Neuronal stem cell (in vitro differentiated cells): ENCODE results near the gene CACNA2D2.

Experiments used
- DNase-seq: peaks from one replicate; pipeline ENCODE4 v3.0.0-alpha.2; 2013; ENCODE audit warnings: low spot score
- H2AFZ ChIP-seq: one replicate; pipeline ENCODE4 v1.6.1; 2013; ENCODE audit warnings: mild to moderate bottlenecking, low read length, inconsistent platforms
- H2AK5ac ChIP-seq: 2 replicates; pipeline ENCODE4 v1.6.1; 2013; ENCODE audit warnings: low read depth, mild to moderate bottlenecking, inconsistent platforms, low read length, moderate library complexity, mixed read lengths
- H2BK120ac ChIP-seq: 2 replicates; pipeline ENCODE4 v1.6.1; 2013; ENCODE audit warnings: low read depth, mild to moderate bottlenecking, inconsistent platforms, low read length, moderate library complexity, mixed read lengths
- H2BK12ac ChIP-seq: one replicate; pipeline ENCODE4 v1.6.1; 2013; ENCODE audit warnings: low read length, inconsistent platforms
- H2BK15ac ChIP-seq: 2 replicates; pipeline ENCODE4 v1.6.1; 2013; ENCODE audit warnings: mild to moderate bottlenecking, low read length, inconsistent platforms, mixed read lengths
- H2BK5ac ChIP-seq: one replicate; pipeline ENCODE4 v1.6.1; 2013; ENCODE audit warnings: inconsistent platforms, mild to moderate bottlenecking, low read length, moderate library complexity
- H3K14ac ChIP-seq: one replicate; pipeline ENCODE4 v1.6.1; 2013; ENCODE audit warnings: low read length, inconsistent platforms
- H3K18ac ChIP-seq: 2 replicates; pipeline ENCODE4 v1.6.1; 2013; ENCODE audit warnings: low read length, inconsistent platforms
- H3K23ac ChIP-seq: 2 replicates; pipeline ENCODE4 v1.6.1; 2013; ENCODE audit warnings: low read depth, mild to moderate bottlenecking, mixed read lengths, low read length, inconsistent platforms; ENCODE audit not compliant: poor library complexity
- H3K27ac ChIP-seq: replicated peaks from 3 replicates; pipeline ENCODE4 v1.5.1; 2013; ENCODE audit warnings: low read length, inconsistent platforms
- H3K27me3 ChIP-seq, 3 experiments: 2 replicates each; pipeline ENCODE4 v1.6.1; 2013; ENCODE audit warnings: low read length in 3 of 3, mild to moderate bottlenecking in 2 of 3, inconsistent platforms in 1 of 3, low read depth in 1 of 3, mixed read lengths in 1 of 3, moderate library complexity in 1 of 3; ENCODE audit not compliant: control insufficient read depth in 3 of 3, insufficient read depth in 3 of 3
- H3K36me3 ChIP-seq, 2 donors: replicated peaks in 1 of 2; 2 replicates each; pipeline ENCODE4 v1.6.1; 2013; ENCODE audit warnings: low read length in 2 of 2; ENCODE audit not compliant: control insufficient read depth in 2 of 2, insufficient read depth in 2 of 2
- H3K4ac ChIP-seq: 2 replicates; pipeline ENCODE4 v1.6.1; 2013; ENCODE audit warnings: inconsistent platforms, mild to moderate bottlenecking, low read length, moderate library complexity
- H3K4me1 ChIP-seq, 2 donors: 1 replicate in 1 of 2; 2 replicates in 1 of 2; pipeline ENCODE4 v1.6.1; 2013; ENCODE audit warnings: low read length in 2 of 2, low read depth in 1 of 2; ENCODE audit not compliant: control insufficient read depth in 2 of 2, insufficient read depth in 1 of 2
- H3K4me2 ChIP-seq: one replicate; pipeline ENCODE4 v1.6.1; 2013; ENCODE audit warnings: mild to moderate bottlenecking, low read length, inconsistent platforms; ENCODE audit not compliant: insufficient read depth, poor library complexity, severe bottlenecking
- H3K4me3 ChIP-seq, 2 donors: 2 replicates each; pipeline ENCODE4 v1.5.1; 2013; ENCODE audit warnings: low read length in 2 of 2, mild to moderate bottlenecking in 2 of 2, inconsistent platforms in 1 of 2, moderate library complexity in 1 of 2
- H3K79me1 ChIP-seq: one replicate; pipeline ENCODE4 v1.6.1; 2013; ENCODE audit warnings: low read depth, mild to moderate bottlenecking, inconsistent platforms, low read length, moderate library complexity
- H3K9ac ChIP-seq: one replicate; pipeline ENCODE4 v1.6.1; 2013; ENCODE audit warnings: mild to moderate bottlenecking, low read depth, low read length, inconsistent platforms; ENCODE audit not compliant: poor library complexity
- H3K9me3 ChIP-seq, 2 donors: replicated peaks in 1 of 2; 2 replicates each; pipeline versions ENCODE3 to v1.6.1; 2013; ENCODE audit warnings: low read length in 2 of 2, mild to moderate bottlenecking in 2 of 2, inconsistent platforms in 1 of 2, low read depth in 1 of 2, mixed read lengths in 1 of 2, moderate library complexity in 1 of 2; ENCODE audit not compliant: control insufficient read depth in 2 of 2, insufficient read depth in 1 of 2
- H4K8ac ChIP-seq: one replicate; pipeline ENCODE4 v1.6.1; 2013; ENCODE audit warnings: low read depth, mild to moderate bottlenecking, inconsistent platforms, low read length, moderate library complexity
- H4K91ac ChIP-seq: one replicate; pipeline ENCODE4 v1.6.1; 2013; ENCODE audit warnings: low read length, low read depth, mild to moderate bottlenecking, inconsistent platforms; ENCODE audit not compliant: poor library complexity
- WGBS, 2 donors: extraction: QIAGEN DNeasy Blood & Tissue Kit; methylation state at CpG; one replicate each; pipeline ENCODE4 v1.1.7; 2013; ENCODE audit warnings: missing lambda C conversion rate in 2 of 2, mixed read lengths in 1 of 2; ENCODE audit not compliant: insufficient read length in 2 of 2, insufficient replicate concordance in 1 of 2; ENCODE audit errors: extremely low coverage in 2 of 2; 5-methylcytosine and 5-hydroxymethylcytosine counted together

CACNA2D2 gene

DNA sequence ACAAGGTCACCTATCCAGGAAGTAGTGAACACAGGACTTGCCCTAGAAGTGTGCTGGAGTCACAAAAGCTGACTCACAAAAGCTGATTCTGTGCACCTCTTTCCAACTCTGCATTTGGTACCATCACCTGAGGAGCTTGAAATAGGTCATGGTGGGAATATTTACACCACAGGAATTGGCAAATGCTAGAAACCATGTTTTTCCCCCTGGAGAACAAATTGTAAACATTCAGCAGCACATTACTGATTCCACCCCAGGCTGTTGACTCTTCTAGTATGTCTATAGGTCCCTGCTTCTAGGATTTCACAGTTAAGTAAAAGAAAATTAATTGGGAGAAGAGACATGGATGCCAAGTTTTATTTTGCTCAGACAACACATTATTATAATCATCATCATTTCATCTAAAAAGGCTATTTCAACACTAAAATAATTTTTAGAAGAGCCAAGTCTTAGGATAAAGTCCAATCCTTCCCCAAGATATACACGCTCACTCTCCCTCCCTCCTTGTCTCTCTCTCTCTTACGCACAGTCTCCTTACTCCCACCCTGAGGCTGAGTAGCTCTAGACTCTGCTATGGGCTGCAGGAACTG is 24.7 kb downstream of the CACNA2D2 start:
- Histone ChIP-seq H2BK12ac (no peak overlapping the region), H2BK5ac (no peak overlapping the region)

GRCh38 chr3:50478051-50478450 is 25.4 kb downstream of the CACNA2D2 start:
- H3K9me3 ChIP-seq, result no peaks in the 10 kb centered on the region
- no peak overlapping the region for H4K8ac ChIP-seq
- H2BK12ac ChIP-seq, result peak overlapping the region; percentile 25
- H2AFZ ChIP-seq, result no peak overlapping the region
- H3K4me3 ChIP-seq, result no peak overlapping the region
- peak overlapping the region; percentile 50 for H3K14ac ChIP-seq
- no peak overlapping the region for H3K27ac ChIP-seq
- H3K23ac ChIP-seq, result no peak overlapping the region
- H3K79me1 ChIP-seq, result peaks cover 2% of the 10 kb centered on the region
- H2BK15ac ChIP-seq, result no peak overlapping the region
- H2AK5ac ChIP-seq, result no peak overlapping the region
- no peak overlapping the region for H3K4ac ChIP-seq
- peaks cover 3 to 18% of the 10 kb centered on the region in 2 donors for H3K4me1 ChIP-seq
- peaks cover 0 to 25% (median 0%) of the 10 kb centered on the region in 3 experiments for H3K27me3 ChIP-seq
- peak overlapping the region; percentile 22 for H3K18ac ChIP-seq
- H2BK120ac ChIP-seq, result no peak overlapping the region
- H3K36me3 ChIP-seq, result no peaks in the 10 kb centered on the region
- no peak overlapping the region for H3K9ac ChIP-seq
- DNase-seq, result no peak
- WGBS, 2 donors, result no CpG with 5 or more reads among the region's 7 CpGs
- no peak overlapping the region for H2BK5ac ChIP-seq
- H4K91ac ChIP-seq, result no peak overlapping the region
- no peak overlapping the region for H3K4me2 ChIP-seq

More for the DNA sequence above, 24.7 kb downstream of the CACNA2D2 start:
- H3K36me3 ChIP-seq, result no peaks in the 10 kb centered on the region
- peaks cover 3 to 18% of the 10 kb centered on the region in 2 donors for H3K4me1 ChIP-seq
- WGBS, 2 donors, result no CpG with 5 or more reads among the region's 2 CpGs
- no peaks in the 10 kb centered on the region for H3K9me3 ChIP-seq
- peaks cover 2% of the 10 kb centered on the region for H3K79me1 ChIP-seq
- no peak overlapping the region for H3K27ac ChIP-seq
- H3K4me3 ChIP-seq, result no peak overlapping the region
- no peak overlapping the region for H2BK15ac ChIP-seq
- H3K18ac ChIP-seq, result peak overlapping the region; percentile 40
- H3K14ac ChIP-seq, result no peak overlapping the region
- no peak overlapping the region for H4K91ac ChIP-seq
- H2AFZ ChIP-seq, result no peak overlapping the region
- no peak overlapping the region for H3K9ac ChIP-seq
- H3K4ac ChIP-seq, result no peak overlapping the region
- H2BK120ac ChIP-seq, result no peak overlapping the region
- no peak overlapping the region for H3K4me2 ChIP-seq
- no peak overlapping the region for H4K8ac ChIP-seq
- no peak overlapping the region for H3K23ac ChIP-seq
- H2AK5ac ChIP-seq, result no peak overlapping the region
- DNase-seq, result no peak
- peaks cover 0 to 25% (median 0%) of the 10 kb centered on the region in 3 experiments for H3K27me3 ChIP-seq

- H3K4me3 ChIP-seq, result no peak overlapping the region
- H2AK5ac ChIP-seq, result no peak overlapping the region
- H2BK15ac ChIP-seq, result no peak overlapping the region
- no peak overlapping the region for H2AFZ ChIP-seq
- H3K27me3 ChIP-seq, result peaks cover 0 to 19% (median 0%) of the 10 kb centered on the region in 3 experiments
- WGBS, 2 donors, result no CpG with 5 or more reads among the region's 12 CpGs
- H3K23ac ChIP-seq, result no peak overlapping the region
- no peak overlapping the region for H4K8ac ChIP-seq
- peaks cover 2% of the 10 kb centered on the region for H3K79me1 ChIP-seq
- no peak overlapping the region for H4K91ac ChIP-seq
- no peak overlapping the region for H3K18ac ChIP-seq
- H3K14ac ChIP-seq, result no peak overlapping the region
- H2BK12ac ChIP-seq, result no peak overlapping the region
- H3K27ac ChIP-seq, result no peak overlapping the region
- no peak overlapping the region for H2BK5ac ChIP-seq
- H3K36me3 ChIP-seq, result no peaks in the 10 kb centered on the region
- no peak overlapping the region for H2BK120ac ChIP-seq
- no peak overlapping the region for H3K4ac ChIP-seq
- H3K4me2 ChIP-seq, result no peak overlapping the region
- H3K9me3 ChIP-seq, result no peaks in the 10 kb centered on the region
- no peak for DNase-seq
- H3K4me1 ChIP-seq, result peaks cover 3 to 9% of the 10 kb centered on the region in 2 donors
- no peak overlapping the region for H3K9ac ChIP-seq
Observed at GRCh38 chr3:50475348-50475747, 28.1 kb downstream of the CACNA2D2 start.

DNA sequence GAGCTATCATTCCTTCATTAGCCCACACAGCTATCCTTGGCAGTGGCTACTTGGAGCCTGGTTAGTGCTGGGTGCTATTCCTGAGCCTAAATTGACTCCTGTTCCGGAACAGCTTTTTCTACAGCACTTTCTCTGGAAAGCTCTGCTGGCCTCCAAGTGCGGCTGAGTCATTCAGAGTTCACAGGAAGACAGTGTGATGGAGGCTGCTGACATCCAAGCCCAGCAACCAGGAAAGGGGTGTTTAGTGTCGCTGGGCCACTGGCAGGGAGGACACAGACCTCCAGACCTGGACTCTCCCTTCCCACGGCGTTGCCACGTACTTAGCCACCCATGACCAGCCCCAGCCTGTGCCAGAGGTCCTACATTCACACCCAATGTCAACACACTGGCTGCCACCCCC is 28.7 kb downstream of the CACNA2D2 start:
- Histone ChIP-seq H3K9me3 (no peaks in the 10 kb centered on the region), H3K36me3 (no peaks in the 10 kb centered on the region), H3K27ac (no peak overlapping the region), H3K14ac (no peak overlapping the region), H3K4me3 (no peak overlapping the region), H3K9ac (no peak overlapping the region), H4K8ac (no peak overlapping the region), H2BK5ac (no peak overlapping the region), H2BK15ac (no peak overlapping the region), H3K4ac (no peak overlapping the region), H2AK5ac (no peak overlapping the region), H3K79me1 (peaks cover 2% of the 10 kb centered on the region), H3K27me3 (peaks cover 0 to 20% (median 0%) of the 10 kb centered on the region in 3 experiments), H4K91ac (no peak overlapping the region), H3K23ac (no peak overlapping the region), H3K4me2 (no peak overlapping the region), H3K4me1 (peaks cover 3 to 5% of the 10 kb centered on the region in 2 donors), H2BK120ac (no peak overlapping the region), H2BK12ac (no peak overlapping the region), H2AFZ (no peak overlapping the region), H3K18ac (no peak overlapping the region)
- no peak for DNase-seq
- WGBS, 2 donors, result no CpG with 5 or more reads among the region's 6 CpGs
